ENCODE measurements around the gene NECAB3.

- TF ChIP-seq CTCF (IDR thresholded peaks at IDR 0.05; ENCODE audit: insufficient read depth, low read length) (no peak), GABPA (IDR thresholded peaks at IDR 0.05; ENCODE audit: low read depth) (no peak)
These were observed 12.1 kb upstream of the NECAB3 start, which contains the start of gene E2F1 for GRCh38 chr20:33686100-33686983.

Data from HL-60 (cell line).